Ishikawa (cell line): ENCODE data around the gene GPR82.

Experiments used
- CEBPB ChIP-seq: IDR thresholded peaks from 2 replicates; pipeline ENCODE4 v1.6.1; 2012
- EP300 ChIP-seq: IDR thresholded peaks from 2 replicates; pipeline ENCODE4 v1.6.1; 2012; ENCODE audit warnings: borderline replicate concordance
- RAD21 ChIP-seq: IDR thresholded peaks from 2 replicates; pipeline ENCODE4 v1.6.1; 2012; ENCODE audit warnings: low read depth
- REST ChIP-seq: IDR thresholded peaks from 2 replicates; pipeline ENCODE4 v1.6.1; 2012; ENCODE audit warnings: low read depth, mild to moderate bottlenecking
- TAF1 ChIP-seq: IDR thresholded peaks from 2 replicates; pipeline ENCODE4 v1.6.1; 2012; ENCODE audit warnings: low read depth, mild to moderate bottlenecking
- TCF12 ChIP-seq: IDR thresholded peaks from 2 replicates; pipeline ENCODE4 v1.6.1; 2012; ENCODE audit warnings: low read depth
- USF1 ChIP-seq: IDR thresholded peaks from 2 replicates; pipeline ENCODE4 v1.6.1; 2012
- ZBTB7A ChIP-seq: IDR thresholded peaks from 2 replicates; pipeline ENCODE4 v1.6.1; 2012; ENCODE audit warnings: low read depth

DNA sequence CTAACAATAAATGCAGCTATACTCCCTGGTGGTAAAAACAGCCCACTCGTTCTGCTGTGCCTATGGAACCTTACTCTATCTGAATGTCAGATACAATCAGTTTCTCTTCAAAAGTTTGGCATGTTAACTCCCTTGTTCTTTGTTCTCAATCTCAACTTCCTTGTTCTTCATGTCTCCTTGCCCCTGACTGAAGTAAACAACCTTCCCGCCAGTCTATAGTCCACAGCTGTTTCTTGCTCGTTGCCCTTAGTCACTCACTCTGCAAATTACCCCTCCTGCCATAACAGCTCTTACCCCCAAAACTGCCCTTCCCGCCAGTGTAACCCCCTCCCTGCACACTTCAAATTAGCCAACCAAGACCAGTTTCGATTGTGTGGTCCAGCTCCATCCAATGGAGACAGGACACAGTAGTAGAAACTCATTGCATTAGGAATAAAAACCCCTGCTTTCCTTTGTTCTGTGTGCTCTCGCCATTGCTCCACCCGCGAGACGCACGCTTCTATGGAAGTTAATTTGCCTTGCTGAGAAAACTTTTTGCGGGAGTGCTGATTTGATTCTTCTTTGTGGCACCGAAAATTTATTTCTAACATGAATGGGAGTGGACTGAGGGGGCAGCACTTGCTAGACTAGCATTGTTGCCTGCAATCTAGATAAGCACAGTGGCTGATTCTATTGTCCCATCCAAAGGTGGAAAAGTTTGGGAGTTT lies 7.1 kb upstream of the GPR82 start:
- TF ChIP-seq REST (no peak), TCF12 (no peak), EP300 (no peak), RAD21 (no peak), CEBPB (no peak), USF1 (no peak), ZBTB7A (no peak), TAF1 (no peak)
